Psoas muscle (tissue), 8 donors: ENCODE data around the gene KRTAP10-12. TPM values are rescaled to one million over a fixed set of nuclear protein-coding genes. Genes with fewer than 3 reads are reported as not detected.

Source experiments
- ATAC-seq, 4 donors: fragments of 200-7000 bp; cut with Tn5 transposase; one replicate each; pipeline ENCODE4 v1.9.1; 2020; ENCODE audit warnings: moderate library complexity in 3 of 4, mild to moderate bottlenecking in 2 of 4
- DNase-seq, 2 donors: peaks; one replicate each; pipeline ENCODE4 v3.0.0-alpha.2; 2020
- H3K27ac ChIP-seq: fragments of 200-600 bp; one replicate; pipeline ENCODE4 v1.8.0; 2022
- H3K27me3 ChIP-seq, 3 donors: fragments of 200-600 bp in 1 of 3; one replicate each; pipeline versions ENCODE4 v1.6.1 to v1.8.0; 2013 to 2022; ENCODE audit warnings: low read length in 2 of 3, mild to moderate bottlenecking in 2 of 3, moderate library complexity in 1 of 3; ENCODE audit not compliant: insufficient read depth in 3 of 3
- H3K36me3 ChIP-seq, 2 donors: fragments of 200-600 bp in 1 of 2; one replicate each; pipeline versions ENCODE4 v1.6.1 to v1.8.0; 2013 to 2022; ENCODE audit warnings: low read depth in 1 of 2, mild to moderate bottlenecking in 1 of 2, moderate library complexity in 1 of 2; ENCODE audit not compliant: insufficient read depth in 1 of 2
- H3K4me1 ChIP-seq: fragments of 200-600 bp; one replicate; pipeline ENCODE4 v1.8.0; 2022
- H3K4me3 ChIP-seq: fragments of 200-600 bp; one replicate; pipeline ENCODE4 v1.8.0; 2022; ENCODE audit warnings: mild to moderate bottlenecking
- H3K9me3 ChIP-seq: fragments of 200-600 bp; one replicate; pipeline ENCODE4 v1.8.0; 2022
- CTCF ChIP-seq: fragments of 200-600 bp; IDR thresholded peaks from one replicate; pipeline ENCODE4 v1.8.0; 2022; ENCODE audit warnings: antibody characterized with exemption
- WGBS, 3 donors: extraction: QIAGEN DNeasy Blood & Tissue Kit; methylation state at CpG; one replicate each; pipeline versions ENCODE4 v1.1.6 to v1.1.7; 2013; 5-methylcytosine and 5-hydroxymethylcytosine counted together
- intact Hi-C, 2 donors: fragments of 100-400 bp; cut with DNase I; formaldehyde crosslinking; loops; one replicate each; pipeline versions ENCODE4 v1.11.0 to v1.14.2; 2022
- polyA plus RNA-seq, 3 donors: library from polyadenylated mRNA; stranded (reverse); fragments of 200-250 nt; gene quantifications; one replicate each; pipeline ENCODE4 v1.2.3, GENCODE V29; 2013
- total RNA-seq, 4 donors: library from RNA; stranded (reverse); fragmentation: NEBNext Ultra II Directional in 2 of 4; extraction: Animal tissue kit (Norgen Biotek cat#: 25700) in 2 of 4; gene quantifications; one replicate each; pipeline versions ENCODE4 v1.2.1 to v1.2.4, GENCODE V29; 2021 to 2023
- donor health status: healthy with polysubstance abuse.
- donor health status: DM: no; HTN: no; CAD: no; lungs with moderate emphysema.
- donor health status: Bipolar disorder and iron deficiency.
- donor health status: healthy.
- donor health status: DM: yes; HTN: yes; CAD: no.
- donor health status: DM: no; HTN: no; CAD: no.
- donor health status: DM: no; HTN: no; CAD: no.
- donor health status: DM: yes; HTN: yes; CAD: no.

Gene KRTAP10-12
- total and polyA plus RNA-seq, 7 donors: not detected

GRCh38 chr21:44703731-44704635 is 7.0 kb downstream of the KRTAP10-12 start:
- no peak for TF ChIP-seq CTCF
- intact Hi-C loops: no loop called here
- H3K4me3 ChIP-seq: no peak overlapping the region
- DNase-seq (peak in 1 of 2 donors; percentile 26), ATAC-seq (no peak)
- peaks cover 0 to 92% (median 46%) of the 10 kb centered on the region in 3 donors for H3K27me3 ChIP-seq
- no peaks in the 10 kb centered on the region for H3K9me3 ChIP-seq
- H3K27ac ChIP-seq: no peak overlapping the region
- no peaks in the 10 kb centered on the region for H3K4me1 ChIP-seq
- H3K36me3 ChIP-seq: no peaks in the 10 kb centered on the region
- 33 to 37% (median 35%) methylated on average over 13 of the region's 13 CpGs for WGBS, 3 donors

GRCh38 chr21:44704636-44705001 is 7.6 kb downstream of the KRTAP10-12 start:
- WGBS, 3 donors: 9 to 19% (median 12%) methylated on average over 13 of the region's 13 CpGs
- no peak for TF ChIP-seq CTCF
- DNase-seq: peak in 1 of 2 donors; percentile 39

GRCh38 chr21:44706026-44706705 is 9.2 kb downstream of the KRTAP10-12 start:
- WGBS, 3 donors: 4 to 5% (median 4%) methylated on average over 48 to 54 of the region's 54 CpGs
- H3K27ac ChIP-seq: no peak overlapping the region
- DNase-seq (peak in 1 of 2 donors; percentile 28), ATAC-seq (no peak)
- no peak for TF ChIP-seq CTCF
- no peaks in the 10 kb centered on the region for H3K36me3 ChIP-seq
- no peaks in the 10 kb centered on the region for H3K9me3 ChIP-seq
- no peaks in the 10 kb centered on the region for H3K4me1 ChIP-seq
- intact Hi-C loops: no loop called here
- peaks cover 0 to 93% (median 54%) of the 10 kb centered on the region in 3 donors for H3K27me3 ChIP-seq
- no peak overlapping the region for H3K4me3 ChIP-seq

More at GRCh38 chr21:44704636-44705001, 7.6 kb downstream of the KRTAP10-12 start:
- H3K36me3 ChIP-seq: no peaks in the 10 kb centered on the region
- H3K9me3 ChIP-seq: no peaks in the 10 kb centered on the region
- no peak overlapping the region for H3K4me3 ChIP-seq
- no peak overlapping the region for H3K27ac ChIP-seq
- intact Hi-C loops: no loop called here
- ATAC-seq: no peak
- no peaks in the 10 kb centered on the region for H3K4me1 ChIP-seq
- peaks cover 0 to 94% (median 52%) of the 10 kb centered on the region in 3 donors for H3K27me3 ChIP-seq

GRCh38 chr21:44706706-44707581 is 10.0 kb downstream of the KRTAP10-12 start:
- DNase-seq (peak in 1 of 2 donors; percentile 23), ATAC-seq (no peak)
- Histone ChIP-seq H3K27me3 (peaks cover 0 to 95% (median 55%) of the 10 kb centered on the region in 3 donors), H3K4me1 (no peaks in the 10 kb centered on the region), H3K4me3 (no peak overlapping the region), H3K36me3 (no peaks in the 10 kb centered on the region), H3K27ac (no peak overlapping the region), H3K9me3 (no peaks in the 10 kb centered on the region)
- 2 to 3% (median 3%) methylated on average over 38 to 46 of the region's 46 CpGs for WGBS, 3 donors
- intact Hi-C loops: no loop called here
- no peak for TF ChIP-seq CTCF
